HCT116 (cell line): ENCODE data around the gene SLC22A4. TPM values are rescaled to one million over a fixed set of nuclear protein-coding genes. Genes with fewer than 3 reads are reported as not detected.

ENCODE experiments used
- ATAC-seq: fragments of 200-7000 bp; cut with Tn5 transposase; 2 replicates; pipeline ENCODE4 v1.9.1; 2020; ENCODE audit warnings: mild to moderate bottlenecking, moderate library complexity
- BruUV-seq: library from RNA; stranded (reverse); fragments of 400-500 nt; replicated peaks from 2 replicates; lab custom pipeline; 2021; lab: Mats Ljungman, UMichigan
- CTCF ChIA-PET: fragments of 300-600 bp; sonication (Branson Sonifier 250); formaldehyde crosslinking; loops from one replicate; lab custom pipeline; 2021; ENCODE audit warnings: antibody characterized with exemption; lab: Charles Lee
- POLR2A ChIA-PET: fragments of 300-600, 350-600 bp; sonication (Branson Sonifier 250); formaldehyde crosslinking; loops from one replicate; lab custom pipeline; 2021; ENCODE audit warnings: antibody characterized with exemption; lab: Charles Lee
- RAD21 ChIA-PET, 2 experiments: fragments of 300-600 bp; sonication (Branson Sonifier 250); formaldehyde crosslinking; loops; one replicate each; lab custom pipeline; 2023; ENCODE audit warnings: low total read pairs in 2 of 2; ENCODE audit not compliant: uncharacterized antibody in 2 of 2, unreplicated experiment in 2 of 2, low non-redundant PET in 1 of 2; lab: Charles Lee
- DNase-seq: peaks from one replicate; pipeline ENCODE4 v3.0.0-alpha.2; 2010; ENCODE audit warnings: low read depth, low spot score
- H2AFZ ChIP-seq: fragments of 200-600 bp; shearing (Covaris generic), sonication (generic); 2 replicates; pipeline ENCODE4 v1.6.1; 2017; ENCODE audit warnings: low read depth, mixed run types, mixed read lengths, antibody characterized with exemption, low read length; ENCODE audit not compliant: poor library complexity, severe bottlenecking
- H3K27ac ChIP-seq: 2 replicates; pipeline ENCODE4 v1.5.1; 2012; ENCODE audit warnings: low read depth, low read length
- H3K27me3 ChIP-seq: fragments of 200-600 bp; sonication (generic); 2 replicates; pipeline ENCODE4 v1.6.1; 2016; ENCODE audit warnings: mixed run types, low read length, mixed read lengths; ENCODE audit not compliant: insufficient read depth
- H3K36me3 ChIP-seq, 2 experiments: fragments of 200-500 bp in 1 of 2; fragments of 200-600 bp in 1 of 2; sonication (Bioruptor generic) in 1 of 2; sonication (generic) in 1 of 2; 2 replicates each; pipeline versions ENCODE4 v1.5.1 to v1.6.1; 2014 to 2016; ENCODE audit warnings: low read length in 2 of 2, inconsistent platforms in 1 of 2, mixed read lengths in 1 of 2, mixed run types in 1 of 2; ENCODE audit not compliant: insufficient read depth in 2 of 2, control insufficient read depth in 1 of 2
- H3K4me1 ChIP-seq, 2 experiments: fragments of 200-600 bp in 1 of 2; sonication (generic) in 1 of 2; 2 replicates each; pipeline versions ENCODE4 v1.5.1 to v1.6.1; 2012 to 2017; ENCODE audit warnings: low read length in 2 of 2, inconsistent platforms in 1 of 2, mild to moderate bottlenecking in 1 of 2, mixed read lengths in 1 of 2, mixed run types in 1 of 2, moderate library complexity in 1 of 2; ENCODE audit not compliant: insufficient read depth in 2 of 2, control insufficient read depth in 1 of 2
- H3K4me2 ChIP-seq: fragments of 200-600 bp; sonication (generic); 2 replicates; pipeline ENCODE4 v1.6.1; 2017; ENCODE audit warnings: mixed run types, low read length, mixed read lengths
- H3K4me3 ChIP-seq, 2 experiments: fragments of 200-600 bp in 1 of 2; sonication (generic) in 1 of 2; replicated peaks in 1 of 2; 2 replicates each; pipeline ENCODE4 v1.5.1; 2011 to 2016; ENCODE audit warnings: low read length in 2 of 2, control low read depth in 1 of 2, low read depth in 1 of 2, mild to moderate bottlenecking in 1 of 2, mixed read lengths in 1 of 2, mixed run types in 1 of 2
- H3K79me2 ChIP-seq: fragments of 200-600 bp; sonication (generic); 2 replicates; pipeline ENCODE4 v1.6.1; 2017; ENCODE audit warnings: mild to moderate bottlenecking, mixed run types, low read length, moderate library complexity, mixed read lengths; ENCODE audit not compliant: insufficient read depth
- H3K9ac ChIP-seq: fragments of 200-600 bp; sonication (generic); 2 replicates; pipeline ENCODE4 v1.6.1; 2016; ENCODE audit warnings: low read length, mixed read lengths
- H3K9me2 ChIP-seq: fragments of 200-600 bp; sonication (generic), shearing (Covaris generic); 2 replicates; pipeline ENCODE4 v1.6.1; 2017; ENCODE audit warnings: mixed run types, mild to moderate bottlenecking, moderate library complexity; ENCODE audit not compliant: insufficient read depth
- H3K9me3 ChIP-seq, 2 experiments: fragments of 200-500 bp in 1 of 2; fragments of 200-600 bp in 1 of 2; sonication (Bioruptor generic) in 1 of 2; sonication (generic) in 1 of 2; 2 replicates each; pipeline ENCODE4 v1.6.1; 2014 to 2017; ENCODE audit warnings: low read length in 2 of 2, mixed read lengths in 2 of 2, inconsistent platforms in 1 of 2, low read depth in 1 of 2, mild to moderate bottlenecking in 1 of 2, mixed run types in 1 of 2, moderate library complexity in 1 of 2; ENCODE audit not compliant: control insufficient read depth in 1 of 2, insufficient read depth in 1 of 2
- H4K20me1 ChIP-seq: fragments of 200-600 bp; sonication (generic), shearing (Covaris generic); 2 replicates; pipeline ENCODE4 v1.6.1; 2017; ENCODE audit warnings: mixed run types, mild to moderate bottlenecking, moderate library complexity; ENCODE audit not compliant: insufficient read depth
- ELF1 ChIP-seq: IDR thresholded peaks from 2 replicates; pipeline ENCODE4 v1.6.1; 2012; ENCODE audit warnings: low read depth, borderline replicate concordance
- EZH2 ChIP-seq: fragments of 200-600 bp; sonication (generic); IDR thresholded peaks from 2 replicates; pipeline ENCODE4 v1.6.1; 2017; ENCODE audit warnings: antibody characterized with exemption, mixed run types
- EZH2phosphoT487 ChIP-seq: fragments of 200-600 bp; IDR thresholded peaks from 2 replicates; pipeline ENCODE4 v1.6.1; 2018; ENCODE audit warnings: antibody characterized with exemption, borderline replicate concordance
- JUND ChIP-seq: IDR thresholded peaks from 2 replicates; pipeline ENCODE4 v1.6.1; 2012
- POLR2AphosphoS5 ChIP-seq: IDR thresholded peaks from 2 replicates; pipeline ENCODE4 v1.6.1; 2011; ENCODE audit warnings: mild to moderate bottlenecking, low read depth, low read length, moderate library complexity
- RAD21 ChIP-seq: IDR thresholded peaks from 2 replicates; pipeline ENCODE4 v1.6.1; 2012; ENCODE audit warnings: low read depth, mild to moderate bottlenecking
- SIN3A ChIP-seq: IDR thresholded peaks from 2 replicates; pipeline ENCODE4 v1.6.1; 2012; ENCODE audit warnings: low read depth
- SP1 ChIP-seq: IDR thresholded peaks from 2 replicates; pipeline ENCODE4 v1.6.1; 2012; ENCODE audit warnings: low read depth
- SRF ChIP-seq: IDR thresholded peaks from 2 replicates; pipeline ENCODE4 v1.6.1; 2012; ENCODE audit warnings: low read depth
- TCF7L2 ChIP-seq: IDR thresholded peaks from 2 replicates; pipeline ENCODE4 v1.7.0; 2011; ENCODE audit warnings: borderline replicate concordance, inconsistent platforms; ENCODE audit not compliant: insufficient read depth, insufficient read length; ENCODE audit errors: extremely low read depth
- YY1 ChIP-seq: IDR thresholded peaks from 2 replicates; pipeline ENCODE4 v1.6.1; 2011; ENCODE audit warnings: low read length, low read depth, moderate library complexity, mild to moderate bottlenecking; ENCODE audit not compliant: insufficient replicate concordance; ENCODE audit errors: extremely low read depth
- ZNF274 ChIP-seq: fragments of 200-500 bp; sonication (Bioruptor generic); IDR thresholded peaks from 2 replicates; pipeline ENCODE4 v1.6.1; 2014; ENCODE audit warnings: mild to moderate bottlenecking, low read depth, low read length, inconsistent platforms
- intact Hi-C: fragments of 100-400 bp; cut with micrococcal nuclease; formaldehyde crosslinking; loops from 2 replicates; pipeline ENCODE4 v1.10.0; 2022
- total RNA-seq: library from RNA; stranded (reverse); gene quantifications from one replicate; pipeline ENCODE4 v1.2.1, GENCODE V29; 2021; ENCODE audit not compliant: unreplicated experiment
- TF ChIP-seq, protein P1 (sequence below), 3 experiments: fragments of 200-600 bp in 1 of 3; sonication (generic) in 1 of 3; IDR thresholded peaks in 2 of 3; conservative IDR thresholded peaks in 1 of 3; 2 replicates each; pipeline ENCODE4 v1.5.1; 2012 to 2017; ENCODE audit warnings: low read depth in 2 of 3, low read length in 2 of 3, antibody characterized with exemption in 1 of 3, borderline replicate concordance in 1 of 3, control low read depth in 1 of 3, mild to moderate bottlenecking in 1 of 3, mixed read lengths in 1 of 3, mixed run types in 1 of 3, moderate library complexity in 1 of 3; ENCODE audit not compliant: insufficient read depth in 1 of 3
- TF ChIP-seq, protein P2 (sequence below): IDR thresholded peaks from 2 replicates; pipeline ENCODE4 v1.6.1; 2012
- TF ChIP-seq, protein P3 (sequence below): IDR thresholded peaks from 2 replicates; pipeline ENCODE4 v1.6.1; 2011; ENCODE audit warnings: mild to moderate bottlenecking, low read length, moderate library complexity; ENCODE audit not compliant: insufficient replicate concordance; ENCODE audit errors: extremely low read depth
- TF ChIP-seq, protein P4 (sequence below): IDR thresholded peaks from 2 replicates; pipeline ENCODE4 v1.6.1; 2012
- TF ChIP-seq, protein P5 (sequence below): IDR thresholded peaks from 2 replicates; pipeline ENCODE4 v1.6.1; 2012; ENCODE audit warnings: low read depth

Gene SLC22A4
- total RNA-seq, 1 experiment from 2014 or later, result 0.59 TPM

DNA sequence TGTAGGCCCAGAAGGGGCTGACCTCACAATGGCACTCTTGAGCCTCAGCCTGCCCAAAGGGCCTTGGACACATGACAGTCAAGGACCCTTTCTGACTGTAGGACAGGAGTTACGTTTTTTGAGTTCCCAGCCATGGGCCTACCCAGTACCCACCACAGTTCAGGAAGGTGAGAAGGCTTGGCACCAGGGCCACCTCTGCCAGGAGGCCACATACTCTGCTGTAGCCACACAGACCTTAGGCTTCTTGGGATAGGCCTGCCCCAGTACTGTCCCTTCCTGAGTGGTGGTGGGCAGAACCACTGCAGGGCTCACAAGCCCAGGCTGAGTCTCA, 23.9 kb upstream of the SLC22A4 start:
- Histone ChIP-seq H3K27me3 (no peaks in the 10 kb centered on the region), H3K4me3 (no peak overlapping the region), H3K9me2 (no peaks in the 10 kb centered on the region), H3K4me1 (peaks cover 0 to 20% of the 10 kb centered on the region in 2 experiments; a peak in 3 of 4 replicates), H3K4me2 (no peak overlapping the region), H4K20me1 (no peaks in the 10 kb centered on the region), H3K79me2 (no peaks in the 10 kb centered on the region), H3K36me3 (no peaks in the 10 kb centered on the region), H3K9ac (no peak overlapping the region), H3K9me3 (no peaks in the 10 kb centered on the region), H3K27ac (no peak overlapping the region), H2AFZ (no peak overlapping the region)
- RAD21 ChIA-PET, result no interaction called here
- ATAC-seq (no peak), DNase-seq (no peak)
- BruUV-seq, result no TSS peak
- CTCF ChIA-PET, result no interaction called here
- intact Hi-C loops, result loop anchor here (10.0 kb wide), 1 partner anchor 205 kb away; the partner anchor contains the start of gene IL3
- TF ChIP-seq, protein P1, sequence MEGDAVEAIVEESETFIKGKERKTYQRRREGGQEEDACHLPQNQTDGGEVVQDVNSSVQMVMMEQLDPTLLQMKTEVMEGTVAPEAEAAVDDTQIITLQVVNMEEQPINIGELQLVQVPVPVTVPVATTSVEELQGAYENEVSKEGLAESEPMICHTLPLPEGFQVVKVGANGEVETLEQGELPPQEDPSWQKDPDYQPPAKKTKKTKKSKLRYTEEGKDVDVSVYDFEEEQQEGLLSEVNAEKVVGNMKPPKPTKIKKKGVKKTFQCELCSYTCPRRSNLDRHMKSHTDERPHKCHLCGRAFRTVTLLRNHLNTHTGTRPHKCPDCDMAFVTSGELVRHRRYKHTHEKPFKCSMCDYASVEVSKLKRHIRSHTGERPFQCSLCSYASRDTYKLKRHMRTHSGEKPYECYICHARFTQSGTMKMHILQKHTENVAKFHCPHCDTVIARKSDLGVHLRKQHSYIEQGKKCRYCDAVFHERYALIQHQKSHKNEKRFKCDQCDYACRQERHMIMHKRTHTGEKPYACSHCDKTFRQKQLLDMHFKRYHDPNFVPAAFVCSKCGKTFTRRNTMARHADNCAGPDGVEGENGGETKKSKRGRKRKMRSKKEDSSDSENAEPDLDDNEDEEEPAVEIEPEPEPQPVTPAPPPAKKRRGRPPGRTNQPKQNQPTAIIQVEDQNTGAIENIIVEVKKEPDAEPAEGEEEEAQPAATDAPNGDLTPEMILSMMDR (IDR thresholded peaks at IDR 0.05 in 2 of 3, conservative IDR thresholded peaks at IDR 0.05 in 1 of 3; ENCODE audit: borderline replicate concordance in 1 of 3, insufficient read depth in 1 of 3, low read depth in 2 of 3, low read length in 2 of 3), result no peak
- TF ChIP-seq ZNF274 (no peak), SP1 (no peak), JUND (no peak), EZH2phosphoT487 (no peak), SRF (no peak), RAD21 (no peak), POLR2AphosphoS5 (no peak), YY1 (no peak), SIN3A (no peak), TCF7L2 (no peak), EZH2 (no peak), ELF1 (no peak)
- TF ChIP-seq, protein P2, sequence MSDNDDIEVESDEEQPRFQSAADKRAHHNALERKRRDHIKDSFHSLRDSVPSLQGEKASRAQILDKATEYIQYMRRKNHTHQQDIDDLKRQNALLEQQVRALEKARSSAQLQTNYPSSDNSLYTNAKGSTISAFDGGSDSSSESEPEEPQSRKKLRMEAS, result no peak
- TF ChIP-seq, protein P3, sequence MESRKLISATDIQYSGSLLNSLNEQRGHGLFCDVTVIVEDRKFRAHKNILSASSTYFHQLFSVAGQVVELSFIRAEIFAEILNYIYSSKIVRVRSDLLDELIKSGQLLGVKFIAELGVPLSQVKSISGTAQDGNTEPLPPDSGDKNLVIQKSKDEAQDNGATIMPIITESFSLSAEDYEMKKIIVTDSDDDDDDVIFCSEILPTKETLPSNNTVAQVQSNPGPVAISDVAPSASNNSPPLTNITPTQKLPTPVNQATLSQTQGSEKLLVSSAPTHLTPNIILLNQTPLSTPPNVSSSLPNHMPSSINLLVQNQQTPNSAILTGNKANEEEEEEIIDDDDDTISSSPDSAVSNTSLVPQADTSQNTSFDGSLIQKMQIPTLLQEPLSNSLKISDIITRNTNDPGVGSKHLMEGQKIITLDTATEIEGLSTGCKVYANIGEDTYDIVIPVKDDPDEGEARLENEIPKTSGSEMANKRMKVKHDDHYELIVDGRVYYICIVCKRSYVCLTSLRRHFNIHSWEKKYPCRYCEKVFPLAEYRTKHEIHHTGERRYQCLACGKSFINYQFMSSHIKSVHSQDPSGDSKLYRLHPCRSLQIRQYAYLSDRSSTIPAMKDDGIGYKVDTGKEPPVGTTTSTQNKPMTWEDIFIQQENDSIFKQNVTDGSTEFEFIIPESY, result no peak
- TF ChIP-seq, protein P4, sequence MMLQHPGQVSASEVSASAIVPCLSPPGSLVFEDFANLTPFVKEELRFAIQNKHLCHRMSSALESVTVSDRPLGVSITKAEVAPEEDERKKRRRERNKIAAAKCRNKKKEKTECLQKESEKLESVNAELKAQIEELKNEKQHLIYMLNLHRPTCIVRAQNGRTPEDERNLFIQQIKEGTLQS, result no peak
- TF ChIP-seq, protein P5, sequence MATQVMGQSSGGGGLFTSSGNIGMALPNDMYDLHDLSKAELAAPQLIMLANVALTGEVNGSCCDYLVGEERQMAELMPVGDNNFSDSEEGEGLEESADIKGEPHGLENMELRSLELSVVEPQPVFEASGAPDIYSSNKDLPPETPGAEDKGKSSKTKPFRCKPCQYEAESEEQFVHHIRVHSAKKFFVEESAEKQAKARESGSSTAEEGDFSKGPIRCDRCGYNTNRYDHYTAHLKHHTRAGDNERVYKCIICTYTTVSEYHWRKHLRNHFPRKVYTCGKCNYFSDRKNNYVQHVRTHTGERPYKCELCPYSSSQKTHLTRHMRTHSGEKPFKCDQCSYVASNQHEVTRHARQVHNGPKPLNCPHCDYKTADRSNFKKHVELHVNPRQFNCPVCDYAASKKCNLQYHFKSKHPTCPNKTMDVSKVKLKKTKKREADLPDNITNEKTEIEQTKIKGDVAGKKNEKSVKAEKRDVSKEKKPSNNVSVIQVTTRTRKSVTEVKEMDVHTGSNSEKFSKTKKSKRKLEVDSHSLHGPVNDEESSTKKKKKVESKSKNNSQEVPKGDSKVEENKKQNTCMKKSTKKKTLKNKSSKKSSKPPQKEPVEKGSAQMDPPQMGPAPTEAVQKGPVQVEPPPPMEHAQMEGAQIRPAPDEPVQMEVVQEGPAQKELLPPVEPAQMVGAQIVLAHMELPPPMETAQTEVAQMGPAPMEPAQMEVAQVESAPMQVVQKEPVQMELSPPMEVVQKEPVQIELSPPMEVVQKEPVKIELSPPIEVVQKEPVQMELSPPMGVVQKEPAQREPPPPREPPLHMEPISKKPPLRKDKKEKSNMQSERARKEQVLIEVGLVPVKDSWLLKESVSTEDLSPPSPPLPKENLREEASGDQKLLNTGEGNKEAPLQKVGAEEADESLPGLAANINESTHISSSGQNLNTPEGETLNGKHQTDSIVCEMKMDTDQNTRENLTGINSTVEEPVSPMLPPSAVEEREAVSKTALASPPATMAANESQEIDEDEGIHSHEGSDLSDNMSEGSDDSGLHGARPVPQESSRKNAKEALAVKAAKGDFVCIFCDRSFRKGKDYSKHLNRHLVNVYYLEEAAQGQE, result no peak
- TF ChIP-seq, all 23 proteins: peak for 0
- POLR2A ChIA-PET, result no interaction called here
